Stimulated activated CD4-positive, alpha-beta T cell treated with anti-CD3 and anti-CD28 coated beads, Interleukin-2, amount 100 ng/mL, for 24 hours (primary cell): ENCODE results near the gene ZIC4.

Experiments used
- DNase-seq, 2 donors: peaks; one replicate each; pipeline ENCODE4 v3.0.0-alpha.2; 2020

The ZIC4 gene

GRCh38 chr3:147404000-147404799 is 2.1 kb downstream of the ZIC4 start:
- no peak for DNase-seq

GRCh38 chr3:147403511-147403910 is 2.8 kb downstream of the ZIC4 start:
- no peak for DNase-seq

- no peak for DNase-seq
Measured at GRCh38 chr3:147402159-147402558, 4.2 kb downstream of the ZIC4 start.

- no peak for DNase-seq
Measured at GRCh38 chr3:147401421-147401820, 4.9 kb downstream of the ZIC4 start.

- no peak for DNase-seq
Measured at GRCh38 chr3:147400999-147401398, 5.3 kb downstream of the ZIC4 start.

GRCh38 chr3:147400111-147400510 is 6.2 kb downstream of the ZIC4 start:
- no peak for DNase-seq

- DNase-seq, result no peak
Measured at GRCh38 chr3:147398813-147399534, 7.4 kb downstream of the ZIC4 start.

GRCh38 chr3:147397875-147398812 is 8.2 kb downstream of the ZIC4 start:
- DNase-seq, result no peak

GRCh38 chr3:147397155-147397874 is 9.0 kb downstream of the ZIC4 start:
- DNase-seq, result no peak

- DNase-seq, result no peak
Measured at GRCh38 chr3:147396712-147397046, 9.7 kb downstream of the ZIC4 start.

- no peak for DNase-seq
Measured at GRCh38 chr3:147395899-147396711, 10.2 kb downstream of the ZIC4 start.

- DNase-seq, result no peak
Measured at GRCh38 chr3:147394884-147395225, 11.5 kb downstream of the ZIC4 start.

- DNase-seq, result no peak
Measured at GRCh38 chr3:147393943-147394883, 12.1 kb downstream of the ZIC4 start.

- no peak for DNase-seq
Measured at GRCh38 chr3:147393261-147393942, 12.9 kb downstream of the ZIC4 start.

GRCh38 chr3:147392625-147392946 is 13.8 kb downstream of the ZIC4 start:
- DNase-seq, result no peak

GRCh38 chr3:147391781-147392624 is 14.3 kb downstream of the ZIC4 start:
- no peak for DNase-seq

- DNase-seq, result no peak
Measured at GRCh38 chr3:147390589-147391569, 15.5 kb downstream of the ZIC4 start.

GRCh38 chr3:147389717-147390116 is 16.6 kb downstream of the ZIC4 start:
- DNase-seq, result no peak
